GM19468 (cell line): ENCODE measurements around the gene IRAK2.

Source experiments
- ATAC-seq: cut with Tn5 transposase; IDR thresholded peaks from one replicate; pipeline ENCODE4 v1.9.1; 2021; ENCODE audit warnings: mild to moderate bottlenecking, moderate library complexity, moderate number of reproducible peaks; ENCODE audit not compliant: unreplicated experiment; ENCODE audit errors: extremely low read depth

Gene IRAK2

GRCh38 chr3:10187290-10187876 lies 22.7 kb downstream of the IRAK2 start:
- no peak for ATAC-seq

- no peak for ATAC-seq
Measured at GRCh38 chr3:10187944-10188343, 23.2 kb downstream of the IRAK2 start.

- ATAC-seq, result no peak
Measured at GRCh38 chr3:10188804-10189556, 24.3 kb downstream of the IRAK2 start.

- no peak for ATAC-seq
Measured at GRCh38 chr3:10189557-10190354, 25.0 kb downstream of the IRAK2 start.

- no peak for ATAC-seq
Measured at GRCh38 chr3:10192953-10193691, 28.4 kb downstream of the IRAK2 start.

GRCh38 chr3:10193692-10194327 lies 29.1 kb downstream of the IRAK2 start:
- ATAC-seq, result no peak

- no peak for ATAC-seq
Measured at GRCh38 chr3:10194328-10195071, 29.8 kb downstream of the IRAK2 start.

- ATAC-seq, result no peak
Measured at GRCh38 chr3:10195366-10196089, 30.8 kb downstream of the IRAK2 start.

- no peak for ATAC-seq
Measured at GRCh38 chr3:10196389-10197052, 31.8 kb downstream of the IRAK2 start.

- no peak for ATAC-seq
Measured at GRCh38 chr3:10198226-10198625, 33.5 kb downstream of the IRAK2 start.

- ATAC-seq, result no peak
Measured at GRCh38 chr3:10198761-10199649, 34.3 kb downstream of the IRAK2 start.

GRCh38 chr3:10204921-10205320 lies 40.2 kb downstream of the IRAK2 start:
- no peak for ATAC-seq

- ATAC-seq, result no peak
Measured at GRCh38 chr3:10205451-10206165, 40.9 kb downstream of the IRAK2 start.

- no peak for ATAC-seq
Measured at GRCh38 chr3:10206166-10206511, 41.4 kb downstream of the IRAK2 start.

- ATAC-seq, result no peak
Measured at GRCh38 chr3:10213156-10213792, 48.6 kb downstream of the IRAK2 start.
